NCI-H2107 treated with DMSO at 0.1 percent for 48 hours (cell line): ENCODE data around the gene TRIOBP.
A peak's percentile ranks its signal among the peaks of the same experiment; 100 is the strongest.

Experiments
- DNase-seq: peaks from one replicate; lab custom pipeline; 2025; ENCODE audit not compliant: unreplicated experiment; lab: John Stamatoyannopoulos, UW

Gene TRIOBP

GRCh38 chr22:37802310-37803194, 105.7 kb downstream of the TRIOBP start:
- peak; percentile 14 for DNase-seq

GRCh38 chr22:37803195-37803638, 106.4 kb downstream of the TRIOBP start:
- DNase-seq = no peak

GRCh38 chr22:37803639-37804351, 106.9 kb downstream of the TRIOBP start:
- DNase-seq = no peak

- DNase-seq = no peak
Measured at GRCh38 chr22:37804352-37804880, 107.6 kb downstream of the TRIOBP start.

GRCh38 chr22:37804881-37805809, 108.3 kb downstream of the TRIOBP start:
- DNase-seq = no peak

GRCh38 chr22:37805810-37806277, 109.0 kb downstream of the TRIOBP start:
- DNase-seq = no peak

- no peak for DNase-seq
Measured at GRCh38 chr22:37806409-37807333, 109.8 kb downstream of the TRIOBP start.

- DNase-seq = peak; percentile 81
Measured at GRCh38 chr22:37807410-37808293, 110.8 kb downstream of the TRIOBP start, which contains the start of gene GCAT. Gene GCAT, plus strand, starts transcription at chr22:37807934. Its CDS starts 34 bp downstream, at chr22:37807968.

GRCh38 chr22:37808294-37808657, 111.4 kb downstream of the TRIOBP start:
- DNase-seq = no peak

- no peak for DNase-seq
Measured at GRCh38 chr22:37809672-37810333, 113.0 kb downstream of the TRIOBP start.

GRCh38 chr22:37811867-37812266, 115.0 kb downstream of the TRIOBP start:
- DNase-seq = no peak

- no peak for DNase-seq
Measured at GRCh38 chr22:37812869-37813678, 116.2 kb downstream of the TRIOBP start.

GRCh38 chr22:37815593-37815992, 118.7 kb downstream of the TRIOBP start:
- DNase-seq = no peak

GRCh38 chr22:37816543-37817180, 119.8 kb downstream of the TRIOBP start:
- no peak for DNase-seq

GRCh38 chr22:37817705-37818408, 121.0 kb downstream of the TRIOBP start:
- DNase-seq = no peak
